ENCODE data around the gene DDX54. TPM values are rescaled to one million over a fixed set of nuclear protein-coding genes. Genes with fewer than 3 reads are reported as not detected.
"Not testable (repeated sequence)": the region's sequence is repeated elsewhere in the genome, so short reads cannot be mapped to it uniquely, and the experiment has no call there.

DDX54 gene
- total RNA-seq, 1 donor from 2014 or later: 66.7 TPM

GRCh38 chr12:113207613-113208040, 22.3 kb upstream of the DDX54 start:
- Mint-ChIP-seq H3K27me3 (ENCODE audit: low read depth) (no peaks in the 10 kb centered on the region), H3K27ac (no peak overlapping the region), H3K9me3 (peaks cover 4% of the 10 kb centered on the region), H3K4me3 (no peak overlapping the region), H3K36me3 (peaks cover 6% of the 10 kb centered on the region), H3K4me1 (peaks cover 4% of the 10 kb centered on the region)
- TF ChIP-seq CTCF (IDR thresholded peaks at IDR 0.05; ENCODE audit: unreplicated experiment): no peak
- no peak for DNase-seq (ENCODE audit: low spot score in 2 of 2, unreplicated experiment in 2 of 2)

- not testable (repeated sequence) for H3K4me3 Mint-ChIP-seq; H3K9me3 Mint-ChIP-seq; H3K4me1 Mint-ChIP-seq; H3K27ac Mint-ChIP-seq; H3K27me3 Mint-ChIP-seq (ENCODE audit: low read depth); H3K36me3 Mint-ChIP-seq; DNase-seq (ENCODE audit: low spot score in 2 of 2, unreplicated experiment in 2 of 2)
Observed at GRCh38 chr12:113206802-113207201, 21.5 kb upstream of the DDX54 start.

GRCh38 chr12:113204804-113205203, 19.5 kb upstream of the DDX54 start:
- H3K27ac Mint-ChIP-seq: no peak overlapping the region
- no peak for TF ChIP-seq CTCF (IDR thresholded peaks at IDR 0.05; ENCODE audit: unreplicated experiment)
- H3K27me3 Mint-ChIP-seq (ENCODE audit: low read depth): no peaks in the 10 kb centered on the region
- peaks cover 4% of the 10 kb centered on the region for H3K9me3 Mint-ChIP-seq
- H3K36me3 Mint-ChIP-seq: peaks cover 6% of the 10 kb centered on the region
- no peak overlapping the region for H3K4me3 Mint-ChIP-seq
- DNase-seq (ENCODE audit: low spot score in 2 of 2, unreplicated experiment in 2 of 2): no peak
- H3K4me1 Mint-ChIP-seq: no peaks in the 10 kb centered on the region

GRCh38 chr12:113203852-113204760, 18.8 kb upstream of the DDX54 start:
- Mint-ChIP-seq H3K27ac (no peak overlapping the region), H3K9me3 (peaks cover 4% of the 10 kb centered on the region), H3K4me3 (no peak overlapping the region), H3K27me3 (ENCODE audit: low read depth) (no peaks in the 10 kb centered on the region), H3K4me1 (no peaks in the 10 kb centered on the region), H3K36me3 (peaks cover 6% of the 10 kb centered on the region)
- TF ChIP-seq CTCF (IDR thresholded peaks at IDR 0.05; ENCODE audit: unreplicated experiment): no peak
- no peak for DNase-seq (ENCODE audit: low spot score in 2 of 2, unreplicated experiment in 2 of 2)

GRCh38 chr12:113202300-113203075, 17.2 kb upstream of the DDX54 start:
- Mint-ChIP-seq H3K27me3 (ENCODE audit: low read depth) (no peaks in the 10 kb centered on the region), H3K9me3 (peaks cover 4% of the 10 kb centered on the region), H3K36me3 (peaks cover 6% of the 10 kb centered on the region), H3K27ac (no peak overlapping the region), H3K4me1 (no peaks in the 10 kb centered on the region), H3K4me3 (no peak overlapping the region)
- DNase-seq (ENCODE audit: low spot score in 2 of 2, unreplicated experiment in 2 of 2): no peak
- no peak for TF ChIP-seq CTCF (IDR thresholded peaks at IDR 0.05; ENCODE audit: unreplicated experiment)

All from mesothelial cell of epicardium (in vitro differentiated cells).